CD4-positive, alpha-beta T cell treated with Interleukin-1 beta for 1 hour (primary cell): Measurements from ENCODE around the gene ERBB4.
A peak's percentile ranks its signal among the peaks of the same experiment; 100 is the strongest.
"Not testable (repeated sequence)": the region's sequence is repeated elsewhere in the genome, so short reads cannot be mapped to it uniquely, and the experiment has no call there.

Experiments
- DNase-seq, 2 donors: peaks; one replicate each; pipeline ENCODE4 v3.0.0-alpha.2; 2020 to 2022

ERBB4 gene

DNA sequence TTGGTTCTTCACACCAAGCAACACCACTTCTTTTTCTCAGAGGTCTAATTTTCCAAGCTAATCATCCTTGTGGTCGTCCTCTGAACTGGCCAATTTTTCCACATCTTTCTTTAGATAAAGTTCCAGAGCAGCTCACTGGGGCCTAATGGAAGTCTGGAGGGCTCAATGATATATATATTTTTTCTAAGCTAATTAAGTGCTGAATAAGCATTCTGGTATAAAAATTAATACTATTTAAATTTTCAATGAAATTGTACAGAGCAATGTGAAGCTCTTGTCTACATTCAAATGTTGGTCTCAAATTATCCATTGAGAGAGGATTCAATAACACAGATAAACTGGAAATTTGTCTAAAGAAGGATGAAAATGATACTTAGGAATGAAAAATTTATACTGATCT lies 866.6 kb downstream of the ERBB4 start:
- no peak for DNase-seq

DNA sequence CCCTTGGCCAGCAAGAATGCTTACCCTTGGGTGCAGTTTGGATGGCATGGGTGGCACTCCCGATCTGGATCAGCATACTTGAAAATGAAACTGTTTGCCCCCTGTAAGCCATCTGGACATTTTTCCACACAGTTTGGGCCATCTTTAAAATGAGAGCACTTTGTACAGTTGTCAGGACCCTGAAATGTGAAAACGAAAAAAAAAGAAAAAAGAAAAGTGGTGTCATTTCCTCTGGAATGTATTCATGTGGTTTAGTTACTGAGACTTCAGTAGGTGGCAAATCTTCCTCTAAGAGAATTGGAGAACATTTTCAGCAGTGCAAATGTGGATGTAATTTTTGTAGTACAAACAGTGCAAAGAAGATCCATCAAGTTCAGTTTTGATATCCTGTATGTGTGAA lies 873.3 kb downstream of the ERBB4 start:
- DNase-seq = no peak

DNA sequence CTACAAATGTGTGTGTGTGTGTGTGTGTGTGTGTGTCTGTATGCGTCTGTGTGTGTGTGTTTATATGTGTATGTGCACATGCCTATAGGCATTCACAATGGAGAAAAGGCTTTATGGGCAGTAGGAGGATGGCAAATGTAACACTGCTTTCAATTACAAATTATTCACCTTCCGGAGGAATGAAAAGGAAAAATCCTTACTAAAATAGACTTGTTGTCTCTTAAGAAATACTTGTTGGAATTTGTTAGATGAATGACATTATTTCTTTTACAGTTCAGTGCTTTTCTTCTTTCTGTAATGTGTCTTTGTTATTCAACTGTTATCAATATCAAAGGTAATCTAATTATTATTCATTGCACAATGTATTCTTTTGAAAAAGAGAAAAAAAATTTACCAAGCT lies 874.3 kb downstream of the ERBB4 start:
- DNase-seq = no peak

DNA sequence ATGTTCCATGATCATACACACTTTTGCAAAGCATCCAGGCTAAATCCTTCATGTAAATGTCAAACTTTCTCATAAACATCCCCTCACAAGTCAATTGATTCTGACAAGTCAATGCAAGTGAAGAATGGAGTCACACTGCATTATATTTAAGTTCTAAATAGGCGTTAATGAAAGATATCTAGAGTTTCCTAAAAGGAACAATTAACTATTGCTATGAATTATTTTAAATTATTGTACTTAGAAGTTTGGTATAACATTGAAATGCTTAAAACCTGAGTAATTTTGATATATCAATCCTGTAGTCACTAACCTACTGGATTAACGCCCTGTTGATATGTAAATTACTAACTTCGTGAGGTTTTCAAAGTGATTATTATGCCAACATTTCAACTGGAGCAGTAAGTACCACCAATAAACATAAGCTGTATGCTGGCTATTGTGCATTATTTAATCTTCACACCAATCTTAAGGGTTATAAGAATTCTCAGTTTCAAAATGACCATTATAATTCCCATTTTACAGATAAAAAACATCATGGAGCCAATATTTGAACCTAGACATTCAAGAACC lies 884.3 kb downstream of the ERBB4 start:
- no peak for DNase-seq

DNA sequence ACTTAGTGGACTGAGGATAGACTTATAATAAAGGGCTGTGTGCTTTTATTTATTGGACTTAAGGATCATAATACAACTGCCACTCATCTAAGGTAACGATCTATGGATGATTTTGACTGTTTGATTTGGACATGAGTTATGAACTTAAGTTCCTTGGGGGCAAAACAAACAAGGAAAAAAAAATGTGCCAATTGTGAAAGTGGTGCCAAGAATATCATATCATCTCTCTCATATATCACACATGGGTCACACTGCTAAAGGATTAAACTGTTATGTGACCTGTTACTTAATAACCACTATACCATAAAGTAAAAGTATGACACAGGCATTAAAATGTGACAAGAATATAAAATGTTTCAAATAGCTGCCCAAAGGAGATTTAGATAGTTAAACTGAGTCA lies 886.3 kb downstream of the ERBB4 start:
- no peak for DNase-seq

DNA sequence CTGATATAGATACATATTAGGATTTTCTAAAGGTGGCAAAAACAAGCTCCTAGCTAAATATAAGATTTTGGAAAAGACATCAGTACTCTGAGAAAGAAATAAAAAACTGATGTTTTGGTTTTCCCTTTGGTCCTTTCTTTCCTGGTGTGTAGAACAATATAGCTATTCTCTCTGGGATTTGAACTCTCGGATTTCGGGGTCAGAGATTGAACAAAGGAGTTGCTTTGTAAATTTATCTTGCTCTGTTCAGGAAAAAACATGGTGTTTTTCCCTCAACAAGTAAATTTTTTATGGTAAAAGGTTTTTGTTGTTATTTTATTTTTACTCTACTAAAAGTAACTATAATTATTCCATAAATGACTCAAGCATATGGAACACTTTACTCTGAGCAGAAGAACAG lies 889.3 kb downstream of the ERBB4 start:
- DNase-seq = no peak

DNA sequence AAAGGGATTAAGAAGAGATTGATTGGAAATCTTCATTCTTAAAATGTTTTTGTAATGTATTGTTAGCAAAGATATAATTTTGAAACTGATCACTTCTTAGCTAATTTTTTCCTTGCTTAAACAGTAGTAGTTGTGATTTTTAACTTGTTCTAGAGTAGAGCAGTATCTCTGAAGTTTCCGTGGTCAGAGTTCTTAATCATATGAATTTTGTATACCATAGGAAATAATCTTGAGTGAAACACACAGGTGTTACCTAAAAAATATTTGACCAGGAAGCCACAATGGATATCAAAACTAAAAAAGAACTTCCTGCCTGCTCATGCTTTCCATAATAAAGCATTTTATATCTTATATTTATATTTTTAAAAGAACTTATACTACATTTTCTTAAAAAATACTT lies 907.1 kb downstream of the ERBB4 start:
- no peak for DNase-seq

DNA sequence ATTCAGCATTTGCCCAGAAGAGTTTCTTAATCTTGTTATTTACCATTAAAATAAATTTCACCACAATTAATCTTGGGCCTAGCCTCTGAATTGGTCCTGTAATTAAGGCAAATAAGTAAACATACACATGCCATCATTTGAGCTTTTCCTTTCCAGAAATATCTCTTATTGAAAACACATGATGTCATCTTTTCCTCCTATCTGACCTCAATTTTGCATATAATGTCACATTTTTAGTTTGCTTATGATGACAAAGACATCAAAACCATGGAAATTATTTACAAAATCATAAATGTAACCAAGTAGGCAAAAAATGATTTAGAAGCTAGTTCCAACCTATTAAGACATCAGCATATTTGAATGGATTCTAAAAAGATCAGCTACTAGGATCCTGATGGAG lies 915.5 kb downstream of the ERBB4 start:
- DNase-seq = no peak

DNA sequence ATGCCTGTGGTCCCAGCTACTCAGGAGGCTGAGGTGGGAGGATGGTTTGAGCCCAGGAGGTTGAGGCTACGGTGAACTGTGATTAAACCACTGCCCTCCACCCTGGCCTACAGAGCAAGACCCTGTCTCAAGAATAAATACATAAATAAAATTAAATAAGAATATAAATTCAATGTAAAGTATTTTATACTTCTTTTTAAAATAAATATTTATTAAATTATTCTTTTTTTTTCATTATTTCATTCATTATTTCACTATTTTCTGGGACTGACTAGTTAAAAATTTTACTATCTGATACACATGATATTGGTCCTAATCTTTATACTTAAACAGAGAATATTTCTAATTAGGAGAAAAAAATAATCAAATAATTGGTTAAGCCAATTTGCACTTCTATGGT lies 917.6 kb downstream of the ERBB4 start:
- DNase-seq = no peak

DNA sequence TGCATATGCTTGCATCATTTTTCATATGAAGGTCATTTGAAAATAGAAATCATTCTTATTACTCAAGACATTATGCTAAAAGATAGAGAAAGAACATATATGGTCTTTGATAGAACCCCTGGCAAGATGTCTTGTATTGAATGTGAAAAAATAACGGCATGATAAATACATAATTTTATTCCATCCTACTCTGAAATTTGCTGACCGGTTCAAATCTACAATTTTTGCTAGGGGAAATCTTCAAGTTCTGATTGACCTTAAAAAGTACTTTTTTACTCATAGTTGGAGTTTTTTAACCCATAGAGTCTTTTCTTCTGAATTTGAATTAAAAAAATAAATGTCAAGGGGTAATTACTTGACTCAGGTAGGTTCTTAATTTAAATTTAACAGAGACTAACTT lies 920.8 kb downstream of the ERBB4 start:
- DNase-seq = no peak

DNA sequence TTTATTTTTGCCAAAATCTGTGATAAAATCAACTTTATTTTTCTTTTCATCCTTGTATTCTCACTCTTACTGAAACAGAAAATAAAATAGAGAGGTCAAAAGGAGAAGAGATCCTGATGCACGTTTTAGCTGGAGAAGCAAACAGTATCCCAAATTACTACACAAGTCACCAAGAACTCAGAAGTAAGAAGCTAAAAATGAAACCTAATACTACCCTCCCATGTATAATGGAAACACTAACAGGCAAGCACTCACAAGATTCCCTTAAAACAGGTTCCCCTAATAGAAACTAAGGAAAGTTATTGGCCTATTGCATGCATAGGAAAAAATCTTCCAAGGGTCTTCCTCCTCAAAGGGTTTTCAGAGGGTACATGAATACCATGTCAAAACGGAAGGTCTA lies 927.0 kb downstream of the ERBB4 start:
- DNase-seq = no peak

DNA sequence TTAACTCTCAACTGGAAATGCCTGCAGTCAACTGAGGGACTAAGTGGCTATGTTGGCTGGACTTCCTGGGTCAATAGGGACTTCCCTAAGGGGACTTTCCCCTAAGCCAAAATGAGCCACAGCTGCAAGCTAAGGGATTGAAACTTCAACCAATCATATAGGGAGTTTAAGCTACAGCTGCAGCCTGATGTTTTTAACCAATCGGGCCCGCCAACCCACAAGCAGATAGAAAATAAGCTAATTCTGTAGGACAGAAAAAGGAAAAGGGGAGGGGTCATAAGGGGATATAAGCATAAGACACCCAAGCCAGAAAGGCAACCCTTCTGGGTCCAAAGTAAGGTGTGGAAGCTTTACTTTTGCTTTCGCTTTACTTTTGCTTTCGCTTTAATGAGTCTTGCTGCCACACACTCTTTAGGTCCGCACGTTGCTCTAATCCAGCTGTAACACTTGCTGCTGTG lies 927.5 kb downstream of the ERBB4 start:
- peak in 1 of 2 donors; percentile 24 for DNase-seq

DNA sequence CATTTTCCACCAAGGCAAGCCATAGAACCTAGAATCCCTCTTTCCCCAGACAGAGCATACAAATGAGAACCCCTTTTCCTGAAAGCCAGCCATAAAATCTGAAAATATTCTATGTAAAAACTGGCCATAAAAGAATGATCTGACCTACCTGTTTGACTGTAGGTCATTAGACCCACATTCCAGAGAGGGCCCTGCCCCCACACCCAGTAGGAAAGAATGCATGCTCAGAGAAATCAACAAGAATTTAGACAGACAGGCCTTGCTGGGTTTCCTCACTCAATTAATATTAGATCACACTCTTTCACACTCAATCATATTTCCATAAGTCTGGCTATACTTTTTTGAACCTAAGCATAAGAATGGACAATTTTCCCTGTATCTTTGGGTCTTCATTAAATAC lies 929.5 kb downstream of the ERBB4 start:
- no peak for DNase-seq

DNA sequence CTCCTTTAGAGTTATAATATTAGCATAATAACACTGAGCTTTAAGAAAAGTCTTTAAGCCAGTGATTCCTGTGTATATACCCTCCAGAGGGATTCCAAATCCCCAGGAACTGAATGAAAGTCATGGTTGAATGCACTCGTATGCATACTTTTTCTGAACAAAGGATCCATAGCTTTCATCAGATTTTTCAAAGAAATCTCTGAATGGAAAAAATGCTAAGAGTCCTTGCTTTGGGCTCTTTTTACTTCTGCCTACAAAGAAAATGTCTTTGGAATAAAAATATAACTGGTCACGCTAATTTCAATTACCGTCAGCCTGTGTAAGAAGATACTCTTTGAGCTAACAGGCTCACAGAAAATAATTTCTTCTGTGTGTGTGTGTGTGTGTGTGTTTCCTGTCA lies 939.5 kb downstream of the ERBB4 start:
- DNase-seq = no peak

DNA sequence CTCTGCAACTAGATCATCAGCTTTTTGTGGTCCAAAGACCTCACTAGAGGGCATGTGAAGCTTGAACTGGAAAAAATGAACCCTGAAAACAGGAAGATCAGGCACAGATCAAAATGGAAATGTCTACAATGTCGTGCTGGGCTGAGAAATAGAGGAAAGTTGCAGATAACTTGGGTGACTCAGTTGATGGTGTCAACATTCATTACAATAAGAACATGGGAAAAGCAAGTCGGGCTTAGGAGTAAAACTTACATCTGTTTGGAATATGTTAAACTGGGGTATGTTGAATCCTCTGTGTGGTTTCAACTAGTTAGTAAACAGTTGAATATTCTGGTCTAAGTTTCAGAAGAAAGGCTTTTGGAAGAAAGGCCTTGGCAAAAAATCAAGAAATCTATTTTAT lies 940.4 kb downstream of the ERBB4 start:
- DNase-seq = no peak

DNA sequence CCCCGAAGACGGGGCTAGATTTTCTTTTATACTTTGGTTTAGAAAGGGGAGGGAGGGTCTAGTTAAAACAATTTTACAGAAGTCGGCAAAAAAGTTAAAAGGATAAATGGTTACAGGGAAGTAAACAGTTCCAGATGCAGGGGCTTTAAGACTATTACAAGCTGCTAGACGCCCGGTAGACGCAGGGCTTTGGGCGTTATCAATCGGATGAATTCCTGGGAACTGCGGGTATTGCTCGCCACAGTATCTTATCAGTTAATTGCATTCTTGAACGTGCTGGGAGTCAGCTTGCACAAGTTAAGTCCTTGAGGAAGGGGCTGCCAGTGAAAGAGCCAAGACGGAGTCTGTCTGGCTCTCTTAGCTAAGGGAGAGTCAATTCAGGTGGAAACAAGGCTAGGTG lies 946.6 kb downstream of the ERBB4 start:
- not testable (repeated sequence) for DNase-seq

DNA sequence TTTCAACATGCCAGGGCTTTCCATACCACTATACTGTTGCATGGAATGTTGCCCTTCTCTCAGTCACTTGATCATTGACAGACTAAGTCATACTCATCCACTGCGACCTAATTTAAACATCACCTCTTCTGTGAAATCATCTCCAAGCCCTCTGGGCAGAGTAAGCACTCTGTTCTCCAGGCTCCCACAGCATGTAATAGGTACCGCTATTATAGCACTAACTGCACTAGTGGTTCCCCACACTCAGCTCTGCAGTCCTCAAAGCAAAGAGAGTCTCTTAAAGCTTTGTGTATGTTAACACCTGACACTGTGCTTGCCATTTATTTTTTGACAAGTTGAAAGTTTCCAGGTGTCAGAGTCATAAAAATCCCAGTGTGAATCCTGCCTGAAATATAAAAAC lies 947.2 kb downstream of the ERBB4 start:
- DNase-seq = no peak

DNA sequence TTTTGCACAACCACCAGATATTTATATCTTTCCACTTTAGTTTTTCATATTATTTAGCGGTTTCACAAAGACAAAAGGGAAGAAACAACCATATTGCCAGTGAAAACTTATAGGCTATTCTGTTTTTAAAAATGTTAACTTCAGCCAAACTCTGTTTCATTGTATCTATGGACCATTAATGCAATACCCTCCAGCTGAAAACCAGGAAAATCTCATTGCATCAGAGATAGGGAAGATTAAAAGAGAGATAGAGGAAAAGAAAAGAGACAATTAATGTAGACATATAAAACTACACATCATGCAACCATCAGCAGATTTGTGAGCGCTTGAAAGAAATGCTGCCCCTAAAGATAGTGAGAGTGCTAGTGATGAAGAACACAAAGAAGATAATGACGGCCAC lies 970.2 kb downstream of the ERBB4 start:
- no peak for DNase-seq

DNA sequence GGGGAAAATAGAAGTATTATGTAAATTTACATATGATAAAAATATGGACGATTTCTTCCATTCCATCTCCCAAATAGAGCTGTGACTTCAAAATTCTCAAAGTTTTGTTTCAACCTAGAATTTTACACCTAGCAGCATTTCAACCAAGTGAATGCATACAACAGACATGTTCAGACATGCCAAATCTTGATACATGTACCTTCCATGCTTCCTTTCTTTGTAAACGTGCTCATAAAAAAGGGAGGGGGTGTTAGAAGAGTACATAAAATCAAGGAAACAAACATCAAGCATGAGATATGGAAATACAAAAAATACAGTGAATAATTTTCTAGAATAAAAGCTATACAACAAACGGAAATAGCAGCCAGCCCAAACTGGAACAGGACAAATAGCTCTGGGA lies 974.2 kb downstream of the ERBB4 start:
- DNase-seq = no peak

DNA sequence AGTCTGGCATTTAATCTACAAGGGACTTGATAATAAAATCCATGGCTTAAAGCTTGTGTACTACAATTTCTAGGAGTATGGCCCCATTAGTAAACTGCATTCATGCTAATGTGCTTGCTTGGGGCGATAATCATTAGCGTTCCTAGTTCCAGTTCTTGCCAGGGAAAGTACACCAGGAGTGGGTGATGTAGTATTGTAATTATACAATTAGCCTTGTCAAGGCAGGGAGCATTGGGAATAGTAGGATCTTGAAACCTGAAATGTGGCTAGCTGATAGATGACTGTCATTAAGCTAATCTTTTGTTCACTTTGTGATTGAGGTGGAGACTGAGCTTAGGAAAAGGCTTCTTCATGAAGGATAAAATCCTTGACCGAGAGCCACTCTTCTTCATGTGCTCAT lies 993.0 kb downstream of the ERBB4 start:
- DNase-seq = no peak

DNA sequence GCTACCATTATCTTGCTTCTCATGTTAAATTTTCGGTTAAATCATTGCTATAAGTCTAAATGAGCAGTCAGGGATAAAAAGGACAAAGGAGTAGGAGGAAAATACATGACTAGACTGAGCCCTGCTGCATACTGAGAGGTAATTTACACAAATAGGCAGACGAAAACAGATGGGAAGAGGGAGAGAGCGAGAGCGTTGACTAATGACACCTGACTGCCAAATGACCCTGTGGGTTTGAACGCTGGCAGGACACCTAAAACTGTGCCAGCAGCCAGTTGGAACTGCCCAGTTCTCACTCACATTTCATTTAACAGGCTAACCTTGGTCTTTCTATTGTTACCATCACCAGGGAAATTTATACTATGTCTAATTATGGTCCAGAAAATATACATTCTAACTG lies 1004.0 kb downstream of the ERBB4 start:
- DNase-seq = no peak

DNA sequence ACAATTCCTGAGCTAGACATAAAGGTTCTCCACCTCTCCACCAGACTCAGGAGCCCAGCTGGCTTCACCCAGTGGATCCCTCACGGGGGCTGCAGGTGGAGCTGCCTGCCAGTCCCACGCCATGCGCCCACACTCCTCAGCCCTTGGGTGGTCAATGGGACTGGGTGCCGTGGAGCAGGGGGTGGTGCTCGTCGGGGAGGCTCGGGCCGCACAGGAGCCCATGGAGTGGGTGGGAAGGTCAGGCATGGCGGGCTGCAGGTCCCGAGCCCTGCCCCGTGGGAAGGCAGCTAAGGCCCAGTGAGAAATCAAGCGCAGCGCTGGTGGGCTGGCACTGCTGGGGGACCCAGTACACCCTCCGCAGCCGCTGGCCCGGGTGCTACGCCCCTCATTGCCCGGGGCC lies 1014.4 kb downstream of the ERBB4 start:
- DNase-seq = not testable (repeated sequence)

DNA sequence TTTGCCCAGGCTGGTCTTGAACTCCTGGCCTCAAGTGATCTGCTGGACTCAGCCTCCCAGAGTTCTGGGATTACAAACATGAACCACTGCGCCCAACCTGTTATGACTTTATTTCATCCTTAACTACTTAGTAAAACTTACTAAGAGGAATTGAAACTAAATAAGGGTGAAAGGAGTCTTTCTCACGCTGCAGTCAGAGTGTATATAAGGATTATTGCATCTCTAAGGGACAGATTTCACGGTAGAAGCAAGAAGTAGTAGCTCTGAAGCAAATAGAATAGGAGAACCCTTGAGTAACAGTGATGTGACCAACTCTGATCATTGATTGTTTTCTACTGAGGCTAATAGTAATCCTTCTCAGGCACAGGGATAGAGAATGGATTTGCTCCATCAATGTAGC lies 1022.1 kb downstream of the ERBB4 start:
- DNase-seq = no peak

DNA sequence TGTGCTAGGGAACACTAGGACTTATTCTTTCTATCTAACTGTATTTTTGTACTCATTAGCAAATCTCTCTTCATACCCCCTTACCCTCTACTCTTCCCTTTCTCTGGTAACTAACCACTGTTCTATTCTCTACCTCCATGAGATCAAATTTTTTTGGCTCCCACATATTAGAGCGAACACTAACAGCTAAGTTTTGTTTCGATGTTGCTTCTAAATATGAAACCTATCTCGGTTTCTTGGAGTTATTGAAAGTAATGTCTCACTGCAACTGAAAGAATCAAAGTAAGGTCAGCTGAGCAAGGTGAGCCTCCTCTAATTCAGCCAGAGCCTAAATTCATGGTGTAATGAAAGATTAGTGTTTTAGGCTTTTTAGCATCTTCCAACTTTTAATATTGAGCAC lies 1024.6 kb downstream of the ERBB4 start:
- no peak for DNase-seq

DNA sequence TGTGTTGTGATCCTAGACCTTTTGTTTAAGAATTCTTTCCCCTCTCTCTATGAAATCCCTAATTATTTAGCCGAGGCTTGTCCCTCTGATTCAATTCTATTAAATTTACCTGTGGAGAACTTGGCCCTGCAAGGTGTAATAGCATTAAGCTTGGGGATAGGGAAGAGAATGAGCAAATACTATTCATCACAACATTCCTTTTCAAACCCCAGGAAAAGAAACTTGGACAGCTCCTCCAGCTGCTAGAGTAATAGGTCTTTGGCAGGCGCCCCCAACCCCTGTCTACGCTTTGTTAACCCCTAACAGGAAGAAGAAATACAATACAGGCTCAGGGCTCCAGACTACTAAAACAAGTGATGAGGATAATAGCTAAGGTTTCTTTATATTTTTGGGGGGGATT lies 1025.2 kb downstream of the ERBB4 start:
- no peak for DNase-seq

DNA sequence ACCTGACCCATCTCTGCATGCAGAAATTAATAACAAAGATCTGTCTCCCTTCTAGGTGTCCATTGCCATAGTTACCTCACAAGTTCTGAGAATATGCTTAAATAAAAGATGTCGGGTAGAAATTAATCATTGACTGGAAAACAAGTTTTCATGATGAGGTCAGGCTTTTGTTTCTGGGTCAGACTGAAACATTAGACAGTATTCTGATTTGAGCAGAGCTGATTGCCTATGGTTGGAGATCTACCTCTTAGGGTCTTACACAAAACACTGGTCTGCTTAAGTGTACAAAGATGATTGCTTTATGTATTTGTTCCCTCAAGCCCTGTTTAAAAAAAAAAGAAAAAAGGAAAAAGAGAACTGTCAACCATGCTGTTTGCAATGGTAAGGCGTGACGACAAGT lies 1025.8 kb downstream of the ERBB4 start:
- no peak for DNase-seq
